HG02642 (cell line): Measurements from ENCODE around the gene DKK2.

Experiments
- ATAC-seq: cut with Tn5 transposase; IDR thresholded peaks from one replicate; pipeline ENCODE4 v1.9.1; 2021; ENCODE audit warnings: mild to moderate bottlenecking; ENCODE audit not compliant: unreplicated experiment, poor library complexity

DKK2 gene, protein sequence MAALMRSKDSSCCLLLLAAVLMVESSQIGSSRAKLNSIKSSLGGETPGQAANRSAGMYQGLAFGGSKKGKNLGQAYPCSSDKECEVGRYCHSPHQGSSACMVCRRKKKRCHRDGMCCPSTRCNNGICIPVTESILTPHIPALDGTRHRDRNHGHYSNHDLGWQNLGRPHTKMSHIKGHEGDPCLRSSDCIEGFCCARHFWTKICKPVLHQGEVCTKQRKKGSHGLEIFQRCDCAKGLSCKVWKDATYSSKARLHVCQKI

DNA sequence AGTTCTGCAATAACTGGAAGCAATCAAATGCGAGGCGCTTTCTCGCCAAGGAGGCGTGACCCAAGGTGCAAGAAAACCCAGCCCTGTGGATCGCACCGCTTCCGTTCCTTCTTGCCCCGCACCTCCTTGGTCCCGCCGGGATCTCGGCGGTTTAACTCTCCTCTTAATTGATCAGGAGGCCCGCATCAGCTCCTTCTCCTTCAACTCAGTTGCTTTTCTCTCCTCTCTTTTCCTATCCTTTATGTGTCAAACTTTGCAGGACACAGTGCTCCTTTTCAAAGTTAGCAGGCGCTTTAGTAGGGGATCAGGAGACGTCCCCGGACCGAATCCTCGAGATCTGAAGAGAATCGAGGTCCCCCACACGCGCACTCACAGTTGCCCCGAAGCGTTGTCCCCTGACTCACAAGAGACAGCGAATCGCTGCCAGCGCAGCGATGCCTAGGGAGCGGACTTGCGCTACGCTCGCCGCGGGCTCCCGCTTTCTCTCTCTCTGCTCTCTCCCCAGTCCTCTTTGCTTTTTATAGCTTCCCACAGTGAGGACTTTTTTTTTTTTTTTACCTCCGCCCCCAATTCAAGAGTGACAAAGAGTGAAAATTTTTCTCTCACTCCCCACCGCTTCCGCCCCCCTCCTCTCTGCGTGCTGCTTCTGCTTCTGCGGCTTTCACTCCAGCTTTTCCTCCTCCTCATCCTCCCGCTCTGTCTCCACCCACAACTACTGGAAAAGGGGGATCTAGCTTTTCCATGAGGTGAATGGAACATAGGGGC is at the start of gene DKK2:
TSS of gene DKK2 (minus strand) at position 495 of the 765 bp plus-strand sequence. CDS start 722 bp downstream, outside the sequence.
- ATAC-seq: no peak

DNA sequence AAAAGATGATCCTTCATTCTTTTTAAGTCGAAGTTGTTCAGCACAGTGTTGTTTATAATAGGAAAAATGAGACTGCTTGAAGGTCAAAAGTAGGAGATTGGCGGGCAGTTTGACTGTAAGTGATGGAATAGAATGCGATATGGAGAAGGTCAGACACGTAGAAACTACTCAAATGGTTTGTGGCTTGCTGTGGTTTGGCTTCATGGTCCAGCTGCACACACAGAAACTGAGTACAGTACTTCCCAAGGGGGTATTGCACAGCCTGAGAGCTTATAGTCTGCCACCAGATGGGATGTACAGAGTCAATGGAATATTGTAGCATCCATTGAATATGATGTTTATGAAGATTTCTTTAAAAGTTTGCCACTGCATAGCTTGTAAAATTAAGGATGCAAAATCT is 41.1 kb upstream of the DKK2 start:
- no peak for ATAC-seq

DNA sequence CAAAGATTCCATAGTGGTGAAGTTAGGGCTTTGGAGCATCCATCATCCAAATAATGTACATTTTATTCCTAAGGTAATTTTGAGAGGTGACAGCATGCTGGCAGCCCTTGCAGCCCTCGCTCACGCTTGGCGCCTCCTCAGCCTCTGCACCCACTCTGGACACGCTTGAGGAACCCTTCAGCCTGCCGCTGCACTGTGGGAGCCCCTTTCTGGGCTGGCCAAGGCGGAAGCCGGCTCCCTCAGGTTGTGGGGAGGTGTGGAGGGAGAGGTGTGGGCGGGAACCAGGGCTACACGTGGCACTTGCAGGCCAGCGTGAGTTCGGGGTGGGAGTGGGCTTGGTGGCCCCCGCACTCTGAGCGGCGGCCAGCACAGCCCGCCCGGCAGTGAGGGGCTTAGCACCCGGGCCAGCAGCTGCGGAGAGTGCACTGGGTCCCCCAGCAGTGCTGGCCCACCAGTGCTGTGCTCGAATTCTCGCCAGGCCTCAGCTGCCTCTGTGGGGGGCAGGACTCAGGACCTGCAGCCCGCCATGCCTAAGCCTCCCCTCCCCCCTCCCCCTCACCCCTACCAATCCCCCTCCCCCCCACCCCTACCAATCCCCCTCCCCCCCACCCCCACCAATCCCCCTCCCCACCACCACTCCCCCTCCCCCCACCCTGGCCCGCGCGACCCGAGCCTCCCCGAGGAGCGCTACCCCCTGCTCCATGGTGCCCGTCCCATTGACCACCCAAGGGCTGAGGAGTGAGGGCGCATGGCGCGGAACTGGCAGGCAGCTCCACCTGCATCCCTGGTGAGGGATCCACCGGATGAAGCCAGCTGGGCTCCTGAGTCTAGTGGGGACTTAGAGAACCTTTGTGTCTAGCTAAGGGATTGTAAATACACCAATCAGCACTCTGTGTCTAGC is 37.0 kb upstream of the DKK2 start:
- no peak for ATAC-seq

DNA sequence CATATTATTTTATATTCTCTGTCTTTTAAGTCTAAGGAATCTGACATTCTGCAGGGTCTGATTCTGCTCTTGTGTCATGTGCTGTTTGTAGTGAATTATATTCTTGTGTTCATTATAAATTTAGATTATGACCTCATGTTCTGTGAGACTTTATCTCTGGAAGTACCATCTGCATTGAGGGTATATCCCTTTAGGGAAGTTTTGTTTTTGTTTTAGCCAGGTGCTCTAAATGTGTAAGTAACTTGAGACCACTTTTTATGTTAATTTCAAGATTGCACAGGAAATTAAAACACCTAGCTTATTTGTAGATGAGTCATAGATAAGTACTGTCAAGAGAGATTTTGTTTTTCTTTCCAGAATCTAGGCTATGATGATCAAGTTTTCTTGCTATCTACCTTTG is 35.0 kb upstream of the DKK2 start:
- ATAC-seq: no peak

DNA sequence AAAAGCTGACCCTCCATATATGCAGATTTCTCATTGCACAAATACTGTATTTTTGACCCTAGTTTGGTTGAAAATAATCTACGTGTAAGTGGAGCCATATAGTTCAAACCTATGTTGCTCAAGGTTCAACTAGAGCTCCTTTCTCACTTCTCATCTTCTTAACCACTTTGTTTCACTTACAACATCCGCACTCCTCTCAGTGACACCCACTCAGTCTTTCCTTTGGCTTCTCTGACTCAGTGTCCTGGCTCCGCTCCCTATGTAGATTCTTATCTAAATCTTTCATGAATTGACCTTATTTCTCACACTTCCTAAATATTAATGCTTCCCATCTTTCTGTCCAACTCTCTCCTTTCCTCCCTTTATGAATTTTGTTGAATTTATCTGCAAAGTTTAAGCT is 32.9 kb upstream of the DKK2 start:
- no peak for ATAC-seq

DNA sequence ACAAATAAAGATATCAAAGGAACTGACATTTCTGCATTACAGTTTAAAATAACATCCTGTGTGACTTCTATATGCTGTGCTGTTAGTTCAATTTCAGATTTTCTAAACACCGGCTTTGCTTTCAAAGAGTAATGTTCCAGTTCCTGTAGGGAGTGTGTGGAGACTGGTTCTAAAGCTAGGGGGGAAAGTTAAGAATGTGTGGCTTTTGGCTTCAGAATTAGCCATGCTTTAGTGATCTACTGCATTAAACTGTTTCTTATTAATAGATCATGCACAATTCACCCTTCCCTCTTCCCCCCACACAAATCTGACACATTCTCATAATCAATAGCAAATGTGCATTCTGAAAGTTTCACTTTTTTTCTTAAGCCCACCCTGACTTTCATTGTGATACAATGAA is 32.0 kb upstream of the DKK2 start:
- ATAC-seq: no peak

DNA sequence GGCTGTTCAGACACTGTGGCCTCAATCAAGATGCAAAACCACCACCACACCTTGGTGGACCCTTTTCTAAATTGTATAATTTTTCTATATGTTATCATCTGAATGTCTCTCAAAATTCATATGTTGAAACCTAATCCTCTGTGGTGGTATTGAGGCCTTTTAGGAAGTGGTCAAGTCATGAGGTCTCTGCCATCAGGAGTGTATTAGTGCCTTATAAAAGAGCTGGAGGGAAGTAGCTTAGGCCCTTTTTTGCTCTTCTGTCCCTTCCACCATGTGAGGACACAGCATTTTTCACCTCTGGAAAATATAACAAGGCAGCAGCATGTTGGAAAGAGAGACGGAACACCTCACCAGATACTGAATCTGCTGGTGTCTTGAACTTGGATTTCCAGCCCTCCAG is 30.5 kb upstream of the DKK2 start:
- ATAC-seq: no peak

DNA sequence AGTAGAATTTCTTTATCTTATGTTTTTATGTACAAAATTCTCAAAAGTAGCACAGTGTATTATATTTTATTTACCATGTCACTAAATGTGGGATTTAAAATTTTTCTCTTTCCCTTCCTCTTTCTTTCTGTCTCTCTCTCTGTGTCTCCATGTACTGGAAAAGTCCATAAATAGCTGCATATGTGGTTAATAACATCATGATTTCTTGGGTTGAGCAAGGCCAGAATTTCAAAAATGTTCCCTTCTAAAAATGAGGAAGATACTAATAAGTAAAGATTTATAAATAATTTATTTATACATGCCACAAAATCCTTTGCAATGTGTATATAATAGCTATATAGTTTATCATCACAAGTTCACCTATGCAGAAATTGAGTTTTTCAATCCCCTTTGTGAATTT is 29.1 kb upstream of the DKK2 start:
- no peak for ATAC-seq

DNA sequence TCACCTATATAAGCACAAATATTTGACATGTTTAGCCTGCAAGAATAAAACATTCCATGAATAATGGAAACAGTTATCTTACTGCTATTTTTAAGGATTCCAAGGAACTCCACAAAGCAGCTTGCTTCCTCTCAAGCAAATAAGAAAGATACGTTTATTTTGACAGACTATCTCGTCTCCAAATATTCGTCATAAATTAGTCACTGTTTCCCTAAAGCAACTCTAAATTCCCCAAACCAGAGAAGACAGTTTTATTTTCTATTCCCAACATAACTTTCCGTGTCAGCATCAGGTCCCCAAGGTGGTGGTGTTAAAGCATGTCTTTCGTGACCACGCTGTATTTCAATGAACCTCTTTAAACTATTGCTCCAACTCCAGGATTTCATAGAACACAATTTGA is 24.3 kb upstream of the DKK2 start:
- no peak for ATAC-seq

DNA sequence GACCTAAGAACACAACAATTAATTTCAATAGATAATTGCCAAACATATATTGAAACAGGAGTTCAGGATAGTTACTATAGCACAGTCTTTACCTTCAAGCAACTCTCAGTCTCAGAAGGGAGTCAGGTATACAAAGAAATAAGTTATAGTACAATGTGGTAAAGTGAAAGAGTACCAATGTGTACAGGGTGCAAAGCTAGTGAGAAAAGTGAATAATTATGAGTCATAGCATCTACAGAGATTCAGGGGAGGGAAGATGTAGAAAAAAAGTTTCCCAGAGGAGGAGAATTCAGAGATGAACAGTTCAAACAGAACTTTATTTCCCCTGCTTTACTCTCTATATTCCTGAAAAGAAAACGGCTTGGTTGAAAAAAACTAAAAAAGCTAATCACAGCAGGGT is 22.7 kb upstream of the DKK2 start:
- no peak for ATAC-seq

DNA sequence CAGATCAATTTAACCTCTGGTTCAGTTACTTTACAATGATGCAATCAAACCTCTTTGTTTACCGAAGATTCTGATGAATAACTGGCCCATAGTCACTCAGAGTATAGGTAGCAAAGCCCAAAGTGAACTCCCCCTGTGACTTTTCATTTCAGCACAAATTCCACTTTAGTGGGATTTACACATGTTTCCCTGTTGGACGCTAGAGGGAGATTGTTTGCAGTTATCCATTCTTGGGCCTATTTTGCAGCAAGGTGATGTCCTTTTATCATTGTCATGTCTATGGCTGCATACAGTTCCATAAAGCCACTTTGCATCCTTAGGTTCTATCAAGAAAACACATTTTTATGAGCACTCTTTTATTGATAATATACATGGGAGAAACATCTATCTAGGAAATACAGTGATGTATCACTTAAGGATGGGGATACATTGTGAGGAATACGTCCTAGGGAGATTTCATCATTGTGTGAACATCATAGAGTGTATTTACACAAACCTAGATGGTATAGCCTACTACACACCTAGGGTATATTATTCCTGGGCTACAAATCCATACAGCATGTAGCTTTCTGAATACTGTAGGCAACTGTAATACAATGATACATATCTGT is 14.5 kb upstream of the DKK2 start:
- ATAC-seq: no peak

DNA sequence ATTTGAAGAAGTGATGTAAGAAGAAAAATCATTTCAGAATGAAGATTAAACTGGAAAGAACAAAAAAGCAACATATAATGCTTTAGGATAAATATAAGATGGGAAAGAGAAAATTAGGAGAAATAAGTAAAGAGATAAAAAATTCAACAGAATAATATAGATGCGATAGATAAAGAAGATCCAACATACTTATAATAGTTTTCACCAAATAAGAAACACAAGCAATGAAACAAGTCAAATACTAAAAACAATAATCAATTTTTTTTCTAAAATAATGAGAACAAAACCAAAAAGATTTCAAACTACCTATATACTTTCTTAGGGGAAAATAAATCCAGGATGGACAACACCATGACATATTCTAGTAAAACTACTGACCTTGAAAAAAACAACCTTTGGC is 10.1 kb upstream of the DKK2 start:
- no peak for ATAC-seq

DNA sequence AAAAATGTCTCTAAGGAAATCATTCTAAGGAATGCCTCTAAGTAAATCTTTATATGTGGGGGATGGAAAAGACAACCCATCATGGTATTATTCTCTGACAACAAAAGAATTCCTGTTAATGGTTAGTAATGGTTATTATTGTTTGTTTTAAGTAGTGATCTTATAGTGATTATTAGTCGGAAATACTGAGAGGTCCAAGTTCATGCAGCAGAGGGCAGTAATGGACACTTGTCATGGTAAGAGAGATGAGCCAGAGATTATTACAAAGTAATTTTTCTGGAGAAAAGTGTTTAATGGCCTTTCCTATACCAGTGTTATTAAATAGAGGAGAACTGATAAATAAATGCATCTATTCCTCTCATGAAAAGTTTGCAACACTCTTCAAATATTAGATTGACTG is 8.1 kb upstream of the DKK2 start:
- no peak for ATAC-seq

DNA sequence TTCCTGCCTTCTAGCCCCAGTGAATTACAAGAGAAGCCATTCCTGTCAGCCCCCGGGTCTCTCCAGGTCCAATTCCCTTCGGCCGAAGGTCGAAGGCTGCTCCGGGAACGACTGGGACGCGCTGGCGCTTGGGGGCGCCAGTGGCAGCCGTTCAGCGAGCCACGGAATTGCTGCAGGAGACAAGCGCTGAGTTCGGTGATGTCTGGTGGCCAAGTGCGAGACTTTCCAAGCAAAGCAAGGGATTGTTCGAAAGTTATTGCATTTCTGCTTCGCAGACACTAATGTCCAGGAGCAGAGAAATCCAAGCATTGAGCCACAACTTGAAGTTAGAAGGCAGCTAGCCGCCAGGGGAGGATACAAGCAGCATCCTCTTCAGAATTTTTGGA is 1.1 kb upstream of the DKK2 start:
- ATAC-seq: no peak

DNA sequence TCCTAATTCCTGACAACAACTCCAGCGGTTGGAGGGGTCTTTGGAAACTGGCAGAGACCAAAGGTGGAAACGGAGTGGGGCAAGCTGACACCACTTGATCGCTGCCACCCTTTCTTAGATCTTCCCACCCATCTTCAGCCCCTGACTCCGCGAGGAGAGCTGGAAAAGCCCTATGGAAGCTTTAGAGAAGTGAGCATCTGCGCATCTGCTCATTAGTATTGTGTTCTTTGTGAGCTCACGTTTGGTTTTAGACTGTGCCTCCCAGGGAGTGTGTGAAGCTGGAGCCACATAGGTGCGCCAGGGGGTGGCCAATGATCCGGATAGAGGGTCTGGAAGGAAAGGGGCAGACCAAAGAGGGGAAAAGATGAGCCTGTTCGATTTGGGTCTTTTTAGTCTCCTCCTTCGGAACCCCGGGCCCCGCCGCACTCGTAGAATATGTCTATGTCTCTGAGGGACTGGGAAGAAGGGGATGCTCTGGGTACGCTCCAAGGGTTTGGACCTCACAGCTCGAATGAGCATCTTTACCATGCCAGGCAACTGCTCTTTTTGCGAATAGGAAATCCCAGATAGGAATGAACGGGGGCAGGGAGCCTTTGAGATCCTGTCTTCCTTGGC is 578 bp upstream of the DKK2 start:
- no peak for ATAC-seq

DNA sequence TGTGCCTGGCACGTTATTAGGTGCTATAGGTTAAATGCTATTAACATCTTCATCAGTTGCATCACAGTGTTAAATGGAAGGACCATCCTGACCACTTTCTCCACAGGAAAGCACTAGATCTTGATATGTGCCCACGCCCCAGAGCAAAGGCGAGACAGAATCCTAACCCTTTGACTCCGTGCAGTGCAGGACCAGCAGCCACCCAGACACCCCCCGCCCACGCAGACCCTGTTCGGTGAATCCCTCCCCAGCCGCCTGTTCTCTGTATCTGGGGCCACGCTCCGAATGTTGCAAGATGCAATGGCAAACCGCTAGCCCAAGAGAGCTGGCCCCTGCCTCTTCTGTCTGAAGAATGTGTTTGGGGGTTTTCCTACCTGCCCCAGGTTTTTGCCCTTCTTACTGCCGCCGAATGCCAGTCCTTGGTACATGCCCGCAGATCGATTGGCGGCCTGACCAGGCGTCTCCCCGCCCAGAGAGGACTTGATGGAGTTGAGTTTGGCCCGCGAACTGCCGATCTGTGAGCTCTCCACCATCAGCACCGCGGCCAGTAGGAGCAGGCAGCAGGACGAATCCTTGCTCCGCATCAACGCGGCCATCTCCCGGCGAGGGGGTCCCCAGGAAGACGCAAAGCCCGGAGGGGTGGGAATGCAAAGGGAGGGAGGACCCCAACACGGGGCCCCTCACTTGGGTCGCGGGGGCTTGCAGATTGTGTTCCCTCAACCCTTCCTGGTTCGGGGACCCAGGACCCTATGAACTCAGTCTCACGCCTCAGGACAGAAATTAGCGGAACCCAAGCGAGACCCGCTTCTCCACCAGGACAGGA is 906 bp downstream of the DKK2 start:
- no peak for ATAC-seq

DNA sequence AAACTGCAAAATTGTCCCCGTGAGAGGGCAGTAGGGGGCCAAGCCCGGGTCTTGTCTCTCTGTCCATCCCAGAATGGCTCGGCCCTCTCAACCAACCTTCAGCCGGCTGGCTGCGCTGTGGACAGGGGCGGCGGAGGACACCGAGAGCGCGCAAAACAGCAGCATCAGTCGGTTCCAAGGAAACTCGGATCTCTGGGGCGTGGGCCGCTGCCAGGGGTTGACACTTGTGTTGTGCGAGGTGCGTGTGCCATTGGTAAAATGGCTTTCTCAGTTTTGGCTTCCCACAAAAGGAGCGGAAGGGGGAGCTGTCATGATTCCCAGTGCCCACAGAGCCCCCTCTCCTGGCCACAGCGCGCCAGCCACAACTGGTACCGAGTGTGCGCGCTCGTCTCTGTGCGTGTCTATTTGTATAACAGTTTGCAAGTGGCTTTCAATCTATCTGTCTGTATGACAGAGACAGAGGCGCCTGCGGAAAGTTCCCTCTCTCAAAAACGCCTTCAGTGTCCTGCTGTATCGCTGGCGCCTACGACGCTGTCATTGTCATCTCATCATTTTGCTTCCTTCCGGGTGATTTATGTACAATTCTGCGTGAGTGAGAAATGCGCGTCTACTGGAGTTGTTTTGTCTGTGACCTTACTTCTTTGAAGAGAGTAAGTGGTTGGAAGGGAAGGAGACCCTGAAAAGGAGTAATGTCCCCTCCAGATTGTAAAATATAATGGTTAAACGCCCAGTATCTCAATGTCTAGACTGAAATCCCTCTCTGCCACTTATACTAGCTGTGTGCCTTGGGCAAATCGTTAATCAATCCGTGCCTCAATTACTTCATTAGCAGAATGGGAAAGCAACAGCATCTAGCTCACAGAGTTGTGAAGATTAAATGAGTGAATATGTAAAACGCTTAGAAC is 1.8 kb downstream of the DKK2 start:
- no peak for ATAC-seq

DNA sequence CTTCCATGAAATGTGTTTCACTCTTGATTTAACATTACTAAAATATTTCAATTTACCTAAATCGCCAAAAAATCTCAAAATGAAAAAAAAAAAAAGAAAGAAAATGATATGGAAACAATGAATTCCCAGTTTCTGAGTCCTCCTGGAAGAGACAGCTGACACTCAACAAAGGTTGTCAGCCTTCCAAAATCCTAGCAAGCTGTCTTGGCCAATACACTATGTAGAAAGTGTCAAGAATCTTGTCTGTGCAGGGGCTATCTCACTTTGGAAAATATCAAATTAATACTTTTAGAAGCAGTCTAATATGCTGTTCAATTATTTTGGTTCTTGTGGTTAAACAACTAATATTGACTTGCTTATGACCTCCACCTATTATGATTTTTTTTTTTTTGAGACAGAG is 8.7 kb downstream of the DKK2 start:
- no peak for ATAC-seq
